K562 (cell line): ENCODE measurements around the gene IRF3. TPM values are rescaled to one million over a fixed set of nuclear protein-coding genes. Genes with fewer than 3 reads are reported as not detected.
A peak's percentile ranks its signal among the peaks of the same experiment; 100 is the strongest.

Experiments
- ATAC-seq: fragments of 200-7000 bp; cut with Tn5 transposase; 3 replicates; pipeline ENCODE4 v1.9.1; 2020; ENCODE audit warnings: moderate library complexity
- BruUV-seq: library from RNA; stranded (reverse); fragments of 400-500 nt; replicated peaks from 2 replicates; lab custom pipeline; 2021; lab: Mats Ljungman, UMichigan
- CTCF ChIA-PET: fragments of 300-600 bp; formaldehyde crosslinking; extraction: SDS; loops from one replicate; lab custom pipeline; 2021; ENCODE audit warnings: low intra/inter-chr PET ratio; lab: Yijun Ruan, JAX
- POLR2A ChIA-PET: fragments of 300-600, 350-650 bp; sonication (Branson Sonifier 250); formaldehyde crosslinking; extraction: SDS; loops from one replicate; lab custom pipeline; 2021; ENCODE audit warnings: antibody characterized with exemption, inconsistent platforms; lab: Yijun Ruan, JAX
- DNase-seq, 4 experiments: peaks; one replicate each; pipeline versions ENCODE4 v3.0.0 to v3.0.0-alpha.2; 2011 to 2018; ENCODE audit warnings: low spot score in 3 of 4, mixed read lengths in 3 of 4; ENCODE audit errors: extremely low read depth in 1 of 4
- FAIRE-seq: peaks from 2 replicates; lab custom pipeline; 2011; peaks lifted over from hg19 to GRCh38; lab: Jason Lieb, UNC
- H2AFZ ChIP-seq: 2 replicates; pipeline ENCODE4 v1.6.0; 2011; ENCODE audit warnings: low read depth, low read length, control low read depth, inconsistent platforms
- H3K27ac ChIP-seq: fragments of 200-600 bp; 3 replicates; pipeline ENCODE4 v1.8.0; 2011; ENCODE audit warnings: low read depth, mild to moderate bottlenecking, control low read depth, inconsistent platforms, low read length, moderate library complexity, mixed read lengths; ENCODE audit errors: extremely low read depth
- H3K27me3 ChIP-seq, 2 experiments: fragments of 300-600 bp in 1 of 2; 2 replicates in 1 of 2; 3 replicates in 1 of 2; pipeline versions ENCODE4 v1.6.0 to v1.8.0; 2011; ENCODE audit warnings: inconsistent platforms in 2 of 2, low read length in 2 of 2, mild to moderate bottlenecking in 1 of 2, mixed read lengths in 1 of 2, moderate library complexity in 1 of 2; ENCODE audit not compliant: control insufficient read depth in 2 of 2, insufficient read depth in 2 of 2
- H3K36me3 ChIP-seq: fragments of 300-600 bp; 3 replicates; pipeline ENCODE4 v1.8.0; 2011; ENCODE audit warnings: mild to moderate bottlenecking, low read length, inconsistent platforms; ENCODE audit not compliant: control insufficient read depth, insufficient read depth
- H3K4me1 ChIP-seq, 2 experiments: fragments of 200-600 bp in 1 of 2; replicated peaks in 1 of 2; 2 replicates in 1 of 2; 3 replicates in 1 of 2; pipeline versions ENCODE4 v1.5.1 to v1.8.0; 2011; ENCODE audit warnings: inconsistent platforms in 2 of 2, low read length in 2 of 2, mild to moderate bottlenecking in 1 of 2, mixed read lengths in 1 of 2, moderate library complexity in 1 of 2; ENCODE audit not compliant: control insufficient read depth in 2 of 2, insufficient read depth in 2 of 2
- H3K4me2 ChIP-seq: 2 replicates; pipeline ENCODE4 v1.6.1; 2011; ENCODE audit warnings: low read length, control low read depth, inconsistent platforms, mixed read lengths; ENCODE audit not compliant: insufficient read depth
- H3K4me3 ChIP-seq: fragments of 200-600 bp; sonication (generic), shearing (Covaris generic); 2 replicates; pipeline ENCODE4 v1.5.1; 2016; ENCODE audit warnings: control low read depth, inconsistent platforms
- H3K79me2 ChIP-seq: fragments of 200-600 bp; 3 replicates; pipeline ENCODE4 v1.8.0; 2011; ENCODE audit warnings: low read length, inconsistent platforms; ENCODE audit not compliant: control insufficient read depth, insufficient read depth
- H3K9ac ChIP-seq, 2 experiments: 2 replicates each; pipeline versions ENCODE4 v1.6.0 to v1.6.1; 2011; ENCODE audit warnings: low read depth in 2 of 2, low read length in 2 of 2, control low read depth in 1 of 2, inconsistent platforms in 1 of 2, mild to moderate bottlenecking in 1 of 2, mixed read lengths in 1 of 2; ENCODE audit not compliant: insufficient read depth in 1 of 2
- H3K9me1 ChIP-seq: one replicate; pipeline ENCODE4 v1.6.0; 2011; ENCODE audit warnings: inconsistent platforms, mild to moderate bottlenecking, low read length, moderate library complexity; ENCODE audit not compliant: control insufficient read depth, insufficient read depth
- H3K9me3 ChIP-seq: replicated peaks from 2 replicates; pipeline ENCODE4 v1.5.1; 2011; ENCODE audit warnings: low read depth, low read length, inconsistent platforms; ENCODE audit not compliant: control insufficient read depth, insufficient read depth
- H4K20me1 ChIP-seq: replicated peaks from 2 replicates; pipeline ENCODE4 v1.6.1; 2011; ENCODE audit warnings: low read length, inconsistent platforms, mixed read lengths; ENCODE audit not compliant: control insufficient read depth, insufficient read depth
- FUS ChIP-seq: fragments of 200-400 bp; formaldehyde crosslinking; optimal IDR thresholded peaks from 2 replicates; pipeline ENCODE3; 2017; ENCODE audit warnings: low read depth, low read length
- HMG20B ChIP-seq: fragments of 250-450 bp; sonication (Bioruptor Pico); IDR thresholded peaks from 2 replicates; pipeline ENCODE4 v1.5.0; 2021; ENCODE audit warnings: mild to moderate bottlenecking
- NR2C2 ChIP-seq, 2 experiments: fragments of 200-800 bp in 1 of 2; sonication (Bioruptor generic) in 1 of 2; sonication (generic) in 1 of 2; formaldehyde crosslinking in 1 of 2; IDR thresholded peaks; 2 replicates each; pipeline versions ENCODE4 v1.6.1 to v1.8.0; 2016 to 2022; ENCODE audit warnings: mild to moderate bottlenecking in 1 of 2, missing compliant biosample characterization in 1 of 2, missing genetic modification characterization in 1 of 2, missing genetic modification reagents in 1 of 2
- POLR2G ChIP-seq: fragments of 200-400 bp; formaldehyde crosslinking; IDR thresholded peaks from 2 replicates; pipeline ENCODE4 v1.6.1; 2017; ENCODE audit warnings: low read depth, mild to moderate bottlenecking, antibody characterized with exemption, low read length, moderate library complexity
- SMARCE1 ChIP-seq: fragments of 450-650 bp; IDR thresholded peaks from 2 replicates; pipeline ENCODE4 v1.7.1; 2016; ENCODE audit warnings: mild to moderate bottlenecking
- TBP ChIP-seq: optimal IDR thresholded peaks from 2 replicates; pipeline ENCODE3; 2011; ENCODE audit warnings: low read depth, low read length, improper control_type of control experiment
- TCF3 ChIP-seq: sonication (generic); formaldehyde crosslinking; IDR thresholded peaks from 2 replicates; pipeline ENCODE4 v1.4.0; 2020; ENCODE audit warnings: mild to moderate bottlenecking, missing genetic modification reagents
- ZC3H4 ChIP-seq: sonication (generic); formaldehyde crosslinking; IDR thresholded peaks from 2 replicates; pipeline ENCODE4 v1.9.0; 2021; ENCODE audit warnings: missing genetic modification reagents, borderline replicate concordance
- ZKSCAN3 ChIP-seq: fragments of 250-450 bp; sonication (Bioruptor Pico); IDR thresholded peaks from 2 replicates; pipeline ENCODE4 v1.4.0; 2020
- ZNF239 ChIP-seq: fragments of 250-450 bp; sonication (Bioruptor Pico); IDR thresholded peaks from 2 replicates; pipeline ENCODE4 v1.4.0; 2020; ENCODE audit warnings: mild to moderate bottlenecking
- ZNF644 ChIP-seq: fragments of 200-800 bp; sonication (Bioruptor generic); IDR thresholded peaks from 2 replicates; pipeline ENCODE4 v1.6.1; 2016; ENCODE audit warnings: low read depth, missing genetic modification characterization, missing compliant biosample characterization
- ZNF695 ChIP-seq: fragments of 450-650 bp; formaldehyde crosslinking; IDR thresholded peaks from 2 replicates; pipeline ENCODE4 v1.4.0; 2020; ENCODE audit warnings: mild to moderate bottlenecking, moderate library complexity
- WGBS: fragments of 100-300 bp; shearing (Covaris generic); methylation state at CpG from one replicate; pipeline ENCODE4 v1.1.6; 2016; ENCODE audit warnings: low coverage, mixed read lengths; ENCODE audit not compliant: insufficient coverage; ENCODE audit errors: missing lambda C conversion rate; 5-methylcytosine and 5-hydroxymethylcytosine counted together
- in situ Hi-C: fragments of 300-500 bp; cut with MboI; formaldehyde crosslinking; loops from 4 replicates; pipeline ENCODE4 v1.15.0; 2018; ENCODE audit warnings: inconsistent platforms, mixed read lengths
- intact Hi-C: fragments of 100-400 bp; cut with micrococcal nuclease; formaldehyde crosslinking; loops from 2 replicates; pipeline ENCODE4 v1.14.2; 2022
- polyA plus RNA-seq, 8 experiments: library from polyadenylated mRNA; depleted of rRNA in 4 of 8; stranded (reverse) in 5 of 8; unstranded in 3 of 8; fragments of >200 nt; fragmentation: Nextera tagmentation in 2 of 8; fragmentation: Illumina TruSeq in 1 of 8; extraction: Ambion mirVana in 2 of 8; extraction: Trizol in 1 of 8; gene quantifications; 2 replicates each; pipeline versions ENCODE4 v1.2.1 to v1.2.3, GENCODE V29; 2011 to 2014; ENCODE audit warnings: inconsistent platforms in 1 of 8, missing spikeins in 1 of 8
- total RNA-seq, 7 experiments: library from RNA; depleted of rRNA in 6 of 7; stranded (reverse); fragments of >200 nt in 6 of 7; fragmentation: Illumina TruSeq in 2 of 7; extraction: Trizol in 2 of 7; gene quantifications; 2 replicates each; pipeline versions ENCODE4 v1.2.1 to v1.2.3, GENCODE V29; 2011 to 2021; ENCODE audit warnings: low replicate concordance in 1 of 7
- TF ChIP-seq, protein P1 (sequence below): fragments of 250-450 bp; sonication (Bioruptor Pico); IDR thresholded peaks from 2 replicates; pipeline ENCODE4 v1.5.0; 2022; ENCODE audit warnings: mild to moderate bottlenecking
- TF ChIP-seq, protein P2 (sequence below): sonication (generic); IDR thresholded peaks from 2 replicates; pipeline ENCODE4 v1.6.1; 2016
- TF ChIP-seq, protein P3 (sequence below), 3 experiments: fragments of 200-800 bp in 1 of 3; sonication (Bioruptor generic) in 1 of 3; sonication (generic) in 1 of 3; formaldehyde crosslinking in 1 of 3; IDR thresholded peaks; 2 replicates each; pipeline versions ENCODE4 v1.6.1 to v1.8.0; 2016 to 2022; ENCODE audit warnings: mild to moderate bottlenecking in 2 of 3, missing compliant biosample characterization in 2 of 3, missing genetic modification characterization in 2 of 3, missing genetic modification reagents in 1 of 3
- TF ChIP-seq, protein P4 (sequence below): fragments of 250-450 bp; sonication (Bioruptor Pico); IDR thresholded peaks from 2 replicates; pipeline ENCODE4 v1.8.0; 2021; ENCODE audit warnings: moderate library complexity, mild to moderate bottlenecking, inconsistent platforms
- TF ChIP-seq, protein P5 (sequence below): conservative IDR thresholded peaks from 2 replicates; pipeline ENCODE4 v1.6.1; 2011; ENCODE audit warnings: low read depth, mild to moderate bottlenecking, low read length; ENCODE audit not compliant: control insufficient read depth

Gene IRF3
- total and polyA plus RNA-seq, 9 of the 15 experiments (the other 6 are each of a cell fraction or from before 2014, with no cell fraction given): 7.5 to 145 (median 65.4) TPM

DNA sequence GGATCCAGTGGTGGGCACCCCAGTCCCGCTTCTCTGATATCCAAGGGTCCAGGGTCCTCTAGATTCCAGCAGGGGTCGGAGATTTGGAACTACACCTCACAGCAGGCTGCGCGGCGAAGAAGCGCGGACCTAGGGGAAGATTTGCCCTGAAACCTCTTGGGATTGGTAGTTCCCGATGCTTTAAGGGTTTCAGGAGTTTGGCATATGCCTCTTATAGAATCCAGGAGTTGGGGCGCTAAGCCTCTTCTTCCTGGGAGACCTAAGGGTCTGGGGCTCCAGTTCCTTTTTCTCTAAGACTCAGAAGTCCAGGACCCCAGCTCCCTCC lies 425 bp upstream of the IRF3 start:
- Histone ChIP-seq H3K9me3 (no peaks in the 10 kb centered on the region), H2AFZ (peak overlapping the region; percentile 18; the same call in 1 of the 2 replicates), H3K27me3 (no peaks in the 10 kb centered on the region), H3K27ac (peak overlapping the region; percentile 91), H3K9me1 (no peaks in the 10 kb centered on the region), H3K4me2 (peak overlapping the region; percentile 99), H3K79me2 (peaks cover 58% of the 10 kb centered on the region), H3K4me1 (peaks cover 7 to 33% of the 10 kb centered on the region in 2 experiments; a peak in 4 of 5 replicates), H3K36me3 (peaks cover 59% of the 10 kb centered on the region), H4K20me1 (peaks cover 6% of the 10 kb centered on the region; the same call in 1 of the 2 replicates), H3K4me3 (peak overlapping the region; percentile 81), H3K9ac (peak overlapping the region; percentile 94 to 98)
- POLR2A ChIA-PET: interaction anchor here (0.8 to 6.1 kb wide), 4 partner anchors 10 to 119 kb away, joined by 3 to 35 read pairs (median 16); partner anchors contain the start of gene PRMT1
- FAIRE-seq (no peak), ATAC-seq (peak; percentile 54), DNase-seq (no peak)
- in situ Hi-C loops (no loop called here), intact Hi-C loops (no loop called here)
- BruUV-seq: TSS peak; percentile 84
- WGBS: 0% methylated on average over 9 of the region's 9 CpGs
- CTCF ChIA-PET: no interaction called here
- TF ChIP-seq TBP (no peak), ZNF644 (no peak), ZKSCAN3 (CRISPR knock-in tag) (no peak), FUS (no peak), TCF3 (CRISPR knock-in tag) (no peak), ZC3H4 (CRISPR knock-in tag) (no peak; the same call in 1 of the 2 replicates), POLR2G (no peak), ZNF239 (CRISPR knock-in tag) (no peak), HMG20B (CRISPR knock-in tag) (no peak), NR2C2 (CRISPR knock-in tag; IDR thresholded peaks at IDR 0.05) (no peak), NR2C2 (tag; IDR thresholded peaks at IDR 0.05) (peak; percentile 15; the same call in 1 of the 2 replicates), SMARCE1 (peak; percentile 26; the same call in 1 of the 2 replicates), ZNF695 (CRISPR knock-in tag) (no peak)
- TF ChIP-seq, protein P1, sequence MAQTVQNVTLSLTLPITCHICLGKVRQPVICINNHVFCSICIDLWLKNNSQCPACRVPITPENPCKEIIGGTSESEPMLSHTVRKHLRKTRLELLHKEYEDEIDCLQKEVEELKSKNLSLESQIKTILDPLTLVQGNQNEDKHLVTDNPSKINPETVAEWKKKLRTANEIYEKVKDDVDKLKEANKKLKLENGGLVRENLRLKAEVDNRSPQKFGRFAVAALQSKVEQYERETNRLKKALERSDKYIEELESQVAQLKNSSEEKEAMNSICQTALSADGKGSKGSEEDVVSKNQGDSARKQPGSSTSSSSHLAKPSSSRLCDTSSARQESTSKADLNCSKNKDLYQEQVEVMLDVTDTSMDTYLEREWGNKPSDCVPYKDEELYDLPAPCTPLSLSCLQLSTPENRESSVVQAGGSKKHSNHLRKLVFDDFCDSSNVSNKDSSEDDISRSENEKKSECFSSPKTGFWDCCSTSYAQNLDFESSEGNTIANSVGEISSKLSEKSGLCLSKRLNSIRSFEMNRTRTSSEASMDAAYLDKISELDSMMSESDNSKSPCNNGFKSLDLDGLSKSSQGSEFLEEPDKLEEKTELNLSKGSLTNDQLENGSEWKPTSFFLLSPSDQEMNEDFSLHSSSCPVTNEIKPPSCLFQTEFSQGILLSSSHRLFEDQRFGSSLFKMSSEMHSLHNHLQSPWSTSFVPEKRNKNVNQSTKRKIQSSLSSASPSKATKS (CRISPR knock-in tag): no peak
- TF ChIP-seq, protein P2, sequence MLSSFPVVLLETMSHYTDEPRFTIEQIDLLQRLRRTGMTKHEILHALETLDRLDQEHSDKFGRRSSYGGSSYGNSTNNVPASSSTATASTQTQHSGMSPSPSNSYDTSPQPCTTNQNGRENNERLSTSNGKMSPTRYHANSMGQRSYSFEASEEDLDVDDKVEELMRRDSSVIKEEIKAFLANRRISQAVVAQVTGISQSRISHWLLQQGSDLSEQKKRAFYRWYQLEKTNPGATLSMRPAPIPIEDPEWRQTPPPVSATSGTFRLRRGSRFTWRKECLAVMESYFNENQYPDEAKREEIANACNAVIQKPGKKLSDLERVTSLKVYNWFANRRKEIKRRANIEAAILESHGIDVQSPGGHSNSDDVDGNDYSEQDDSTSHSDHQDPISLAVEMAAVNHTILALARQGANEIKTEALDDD: no peak
- TF ChIP-seq, protein P3, sequence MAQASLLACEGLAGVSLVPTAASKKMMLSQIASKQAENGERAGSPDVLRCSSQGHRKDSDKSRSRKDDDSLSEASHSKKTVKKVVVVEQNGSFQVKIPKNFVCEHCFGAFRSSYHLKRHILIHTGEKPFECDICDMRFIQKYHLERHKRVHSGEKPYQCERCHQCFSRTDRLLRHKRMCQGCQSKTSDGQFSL (CRISPR knock-in tag; IDR thresholded peaks at IDR 0.05): no peak
- TF ChIP-seq, protein P3 (tag; IDR thresholded peaks at IDR 0.05): no peak
- TF ChIP-seq, protein P4, sequence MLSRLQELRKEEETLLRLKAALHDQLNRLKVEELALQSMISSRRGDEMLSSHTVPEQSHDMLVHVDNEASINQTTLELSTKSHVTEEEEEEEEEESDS (CRISPR knock-in tag): no peak
- TF ChIP-seq, protein P5, sequence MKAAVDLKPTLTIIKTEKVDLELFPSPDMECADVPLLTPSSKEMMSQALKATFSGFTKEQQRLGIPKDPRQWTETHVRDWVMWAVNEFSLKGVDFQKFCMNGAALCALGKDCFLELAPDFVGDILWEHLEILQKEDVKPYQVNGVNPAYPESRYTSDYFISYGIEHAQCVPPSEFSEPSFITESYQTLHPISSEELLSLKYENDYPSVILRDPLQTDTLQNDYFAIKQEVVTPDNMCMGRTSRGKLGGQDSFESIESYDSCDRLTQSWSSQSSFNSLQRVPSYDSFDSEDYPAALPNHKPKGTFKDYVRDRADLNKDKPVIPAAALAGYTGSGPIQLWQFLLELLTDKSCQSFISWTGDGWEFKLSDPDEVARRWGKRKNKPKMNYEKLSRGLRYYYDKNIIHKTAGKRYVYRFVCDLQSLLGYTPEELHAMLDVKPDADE: peak; percentile 67; the same call in 1 of the 2 replicates
